GOT3 (cell line): Measurements from ENCODE around the gene ZNF354C.

Source experiments
- DNase-seq: peaks from one replicate; lab custom pipeline; 2025; ENCODE audit warnings: mixed read lengths; lab: John Stamatoyannopoulos, UW

The ZNF354C gene

DNA sequence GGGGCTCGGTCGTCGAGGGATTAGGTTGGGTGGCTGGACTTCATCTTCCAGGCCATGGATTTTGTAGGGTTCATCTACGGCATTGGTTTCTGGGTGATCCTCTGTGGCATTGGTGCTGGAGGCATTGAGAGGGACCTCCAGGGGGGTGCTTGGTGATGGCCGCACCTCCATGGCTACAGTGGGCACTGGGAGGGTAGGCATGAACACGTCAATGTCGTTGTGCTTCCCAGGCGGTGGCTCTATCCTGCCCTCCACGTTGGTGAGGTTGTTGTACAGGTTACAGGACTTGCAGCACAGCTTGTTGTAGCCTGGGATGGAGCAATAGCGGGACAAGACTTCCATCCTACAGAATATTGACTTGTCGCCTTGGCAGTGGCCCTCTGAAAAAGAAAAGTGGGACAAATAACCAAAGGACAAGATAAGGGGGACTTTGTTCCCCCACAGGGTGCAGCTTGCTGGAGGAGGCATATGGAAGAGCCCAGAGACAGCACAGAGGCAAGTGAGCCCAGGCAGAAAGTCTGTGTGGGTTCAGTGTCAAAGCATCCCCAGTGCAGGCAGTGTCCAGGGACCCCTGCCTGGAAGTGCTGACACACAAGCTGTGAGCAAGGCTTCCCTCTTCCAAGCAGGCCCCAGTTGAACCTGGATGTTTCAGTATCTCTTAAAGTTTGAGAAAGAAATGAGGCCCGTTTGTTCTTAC lies 53.9 kb downstream of the ZNF354C start:
- no peak for DNase-seq

GRCh38 chr5:179114756-179115155 lies 54.6 kb downstream of the ZNF354C start:
- no peak for DNase-seq

GRCh38 chr5:179115307-179115706 lies 55.1 kb downstream of the ZNF354C start:
- no peak for DNase-seq

DNA sequence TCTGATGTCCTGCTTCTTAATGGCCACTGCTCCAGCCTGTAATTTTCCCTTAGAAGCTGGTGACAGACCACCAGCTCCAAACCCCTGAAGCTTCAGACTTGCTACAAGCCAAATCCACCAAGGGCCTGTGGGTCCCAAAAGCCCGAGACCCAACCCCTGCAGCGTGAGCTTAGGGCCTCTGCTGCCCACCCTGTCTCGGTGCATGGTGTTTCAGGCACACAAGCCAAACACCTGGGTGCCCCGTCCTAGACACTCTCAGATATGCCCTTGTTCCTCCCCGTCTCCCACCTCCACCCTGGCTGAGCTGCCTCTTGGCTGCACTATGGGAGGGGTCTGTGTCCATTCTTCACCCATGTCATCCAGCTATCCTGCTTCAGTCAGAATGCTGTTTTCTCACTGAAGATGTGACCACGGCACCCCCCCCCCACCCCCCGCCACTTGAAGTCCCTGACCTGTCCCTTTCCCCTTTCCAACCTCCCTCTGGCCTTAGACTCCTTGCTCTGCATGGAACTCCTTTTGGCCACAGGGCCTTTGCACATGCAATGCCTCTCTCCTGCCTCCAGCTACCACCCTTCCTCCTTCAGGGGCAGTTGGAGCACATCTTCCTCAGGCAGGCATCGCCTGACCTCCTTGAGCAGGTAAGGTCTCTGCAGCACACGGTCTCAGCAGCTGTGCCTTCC lies 55.8 kb downstream of the ZNF354C start:
- DNase-seq: no peak

DNA sequence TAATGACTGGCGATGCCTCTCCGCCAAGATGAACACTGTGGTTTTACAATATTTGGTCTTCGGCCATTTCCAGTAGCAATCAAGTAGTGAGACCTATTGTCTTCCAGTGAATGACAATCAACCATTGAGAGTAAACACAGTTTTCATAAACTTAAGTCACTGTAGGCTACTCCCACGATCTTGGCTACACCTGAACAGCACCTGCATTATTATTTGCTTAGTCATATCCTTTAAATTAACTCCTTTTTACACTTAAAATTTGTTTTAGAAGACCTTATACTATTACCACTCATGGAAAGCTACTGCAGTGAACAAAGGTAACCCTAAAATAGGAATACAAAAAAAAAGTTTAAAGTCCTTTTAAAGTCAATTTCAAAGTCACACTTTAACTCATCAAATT lies 58.2 kb downstream of the ZNF354C start:
- no peak for DNase-seq

DNA sequence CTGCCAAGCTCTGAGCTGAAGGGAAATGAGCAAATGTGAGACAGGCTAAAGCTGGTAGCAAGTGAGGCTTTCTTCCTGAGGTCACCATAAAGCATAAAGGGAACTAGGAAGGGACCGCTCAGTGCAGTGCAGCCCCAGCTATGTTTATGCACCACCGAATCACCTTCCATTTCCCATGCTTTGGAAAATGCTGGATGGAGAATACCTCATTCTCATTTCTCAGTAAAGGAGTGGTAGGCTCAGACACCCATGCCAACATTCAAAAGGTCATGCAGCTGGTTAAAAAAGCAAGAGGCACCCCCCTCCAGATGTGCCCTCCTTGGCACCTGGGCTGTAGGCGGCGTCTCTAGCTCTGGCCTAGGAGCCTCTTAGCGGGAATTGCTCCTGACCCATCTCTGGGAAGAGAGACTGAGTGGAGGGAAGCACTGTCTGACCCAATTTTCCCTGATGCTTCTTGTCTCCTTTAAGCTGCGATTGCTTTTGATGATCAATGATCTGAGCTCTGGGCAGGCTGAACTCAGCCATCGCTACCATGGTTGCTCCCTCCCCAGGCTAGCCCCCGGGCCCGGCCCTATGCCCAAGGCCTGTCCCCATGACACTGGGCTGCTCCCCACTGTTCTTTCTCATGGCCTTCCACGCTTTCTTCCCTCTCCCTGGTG lies 58.7 kb downstream of the ZNF354C start:
- DNase-seq: no peak

DNA sequence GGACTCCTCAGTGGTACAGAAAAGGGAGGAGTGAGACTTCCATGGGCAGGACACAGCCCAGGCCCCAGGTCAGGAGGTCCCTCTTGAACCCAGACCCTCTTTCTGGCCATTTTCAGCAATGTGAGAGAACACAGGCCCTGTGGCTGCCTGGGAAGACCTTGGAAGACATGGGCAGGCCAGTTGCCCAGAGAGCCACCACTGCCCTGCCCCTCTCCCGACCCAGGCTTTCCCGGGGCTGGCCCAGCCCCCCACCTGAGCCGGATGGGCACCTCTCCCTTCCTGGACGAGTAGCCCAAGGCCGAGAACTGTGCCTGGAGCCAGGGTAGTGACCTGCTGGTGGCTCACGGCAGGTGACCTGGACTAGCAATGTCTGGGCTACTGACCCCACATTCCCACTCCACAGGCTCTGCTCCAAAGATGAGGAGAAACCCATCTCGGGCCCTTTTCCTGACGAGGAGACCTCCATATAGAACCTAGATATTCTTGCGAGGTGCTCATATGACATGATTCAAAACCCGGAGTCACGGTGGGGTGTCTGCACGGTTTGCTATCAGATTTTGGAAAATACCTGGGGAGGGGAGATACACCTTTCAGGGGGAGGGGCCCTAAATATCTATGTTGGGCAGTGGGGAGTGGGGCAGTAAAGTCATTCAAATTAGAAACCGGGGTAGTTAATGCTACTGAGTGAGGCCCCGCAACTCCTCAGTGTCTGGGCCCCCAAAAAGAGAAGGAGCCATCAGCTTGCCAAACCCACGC lies 59.4 kb downstream of the ZNF354C start:
- DNase-seq: no peak

DNA sequence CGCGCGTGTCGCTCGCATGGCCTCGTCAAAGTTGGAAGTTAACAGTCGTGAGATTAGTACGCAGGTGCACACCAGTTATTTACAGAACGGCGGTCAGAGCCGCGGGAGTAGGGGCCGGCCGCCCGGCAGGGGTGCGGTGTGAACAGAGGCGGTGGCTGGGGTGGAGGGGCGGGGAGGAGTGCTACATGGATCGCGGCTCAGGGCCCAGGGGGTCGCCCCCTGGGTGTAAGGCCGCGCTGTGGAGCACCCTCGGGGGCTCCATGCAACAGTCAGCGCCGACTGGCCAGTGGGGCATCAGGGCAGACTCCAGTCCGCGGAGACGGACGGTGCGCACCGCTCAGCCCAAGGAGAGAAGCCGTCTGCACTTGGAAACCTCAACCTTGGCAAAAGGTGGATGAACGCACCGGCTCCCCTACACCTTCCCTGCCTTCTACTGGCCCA lies 60.3 kb downstream of the ZNF354C start:
- no peak for DNase-seq

DNA sequence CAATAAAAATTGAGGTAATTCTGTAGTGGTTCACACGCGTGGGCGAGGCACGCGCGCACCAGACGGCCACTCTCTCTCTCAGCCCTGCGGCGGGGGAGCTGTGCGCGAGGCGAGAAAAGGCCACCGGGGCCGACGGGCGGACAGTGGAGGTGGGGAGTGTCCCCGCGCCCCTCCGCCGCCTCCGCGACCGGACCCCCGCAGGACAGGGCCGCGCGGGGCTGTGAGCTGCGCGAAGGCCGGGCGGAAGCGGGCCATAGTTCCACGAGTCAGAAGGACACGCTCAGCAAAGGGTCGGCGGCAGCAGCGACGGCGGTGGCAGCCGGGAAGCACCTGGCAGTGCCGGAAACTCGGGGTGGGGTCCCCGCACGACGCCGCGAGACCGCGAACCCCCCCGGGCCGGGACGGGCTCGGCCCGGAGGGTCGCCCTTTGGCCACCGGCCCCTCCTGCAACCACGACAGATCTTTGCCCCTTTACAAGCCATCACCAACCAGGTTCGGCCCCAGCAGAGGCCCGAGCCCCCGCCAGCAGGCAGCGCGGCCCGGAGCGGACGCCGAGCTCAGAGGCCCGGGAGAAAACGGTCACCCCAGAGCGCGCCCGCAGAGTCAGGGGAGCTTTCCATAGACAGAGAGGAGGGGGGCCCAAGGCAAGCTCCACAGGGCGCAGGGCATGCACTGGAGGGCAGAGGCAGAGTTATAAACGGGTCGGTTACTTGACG lies 60.9 kb downstream of the ZNF354C start:
- no peak for DNase-seq

GRCh38 chr5:179121667-179122111 lies 61.5 kb downstream of the ZNF354C start:
- no peak for DNase-seq

GRCh38 chr5:179122411-179123108 lies 62.4 kb downstream of the ZNF354C start:
- no peak for DNase-seq

DNA sequence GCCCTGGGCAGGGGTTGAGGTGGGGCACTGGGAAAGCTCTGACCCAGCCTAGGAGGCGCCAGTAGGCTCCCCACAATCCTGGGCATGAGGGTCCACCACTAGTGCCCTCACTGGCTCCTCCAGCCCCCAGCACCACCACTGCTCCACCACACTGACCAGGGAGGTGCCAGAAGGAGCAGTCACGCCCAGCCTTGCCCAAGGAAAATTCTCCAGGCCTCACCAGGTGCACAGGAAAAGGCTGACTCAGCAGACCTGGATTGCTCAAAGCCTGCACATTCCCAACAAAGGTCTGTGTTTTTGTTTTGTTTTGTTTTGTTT lies 62.9 kb downstream of the ZNF354C start:
- DNase-seq: no peak

- no peak for DNase-seq
Measured at GRCh38 chr5:179123491-179124272, 63.5 kb downstream of the ZNF354C start.

DNA sequence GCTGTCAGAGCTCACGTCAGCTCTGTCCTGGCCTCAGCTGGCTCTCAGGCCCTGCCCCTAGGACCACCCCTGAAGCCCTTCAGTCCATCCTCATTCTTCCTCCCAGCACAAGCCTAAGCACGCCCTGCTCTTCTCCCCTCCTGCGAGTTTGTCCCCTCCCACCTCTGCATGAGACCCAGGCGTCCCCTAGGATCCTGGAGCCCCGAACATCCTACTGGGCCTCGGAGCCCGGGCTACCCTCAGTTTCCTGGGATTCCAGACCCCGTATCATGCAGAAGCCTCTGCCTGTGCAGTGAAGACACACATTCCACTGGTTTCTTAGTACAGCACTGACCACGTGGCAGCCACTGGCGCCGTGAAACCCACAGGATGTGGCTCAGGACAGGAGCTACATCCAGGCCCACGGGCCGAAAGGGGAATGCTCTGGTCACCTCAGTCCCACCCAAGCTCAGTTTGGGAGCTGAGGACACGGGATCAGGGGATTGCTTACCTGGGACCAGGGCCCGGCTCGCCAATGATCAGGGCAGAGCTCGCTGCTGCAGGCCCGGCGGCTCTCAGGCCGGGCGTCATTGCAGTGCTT lies 64.2 kb downstream of the ZNF354C start:
- no peak for DNase-seq

- no peak for DNase-seq
Measured at GRCh38 chr5:179124853-179125788, 64.9 kb downstream of the ZNF354C start.

- no peak for DNase-seq
Measured at GRCh38 chr5:179125789-179126505, 65.8 kb downstream of the ZNF354C start.

GRCh38 chr5:179126506-179126991 lies 66.4 kb downstream of the ZNF354C start:
- DNase-seq: no peak
